ENCODE measurements around the gene CHST9.
"Not testable (repeated sequence)": the region's sequence is repeated elsewhere in the genome, so short reads cannot be mapped to it uniquely, and the experiment has no call there.

The CHST9 gene

GRCh38 chr18:27185025-27185763 is at the start of gene CHST9:
Gene CHST9 (minus strand): TSS chr18:27185308. CDS start chr18:27142809, 42,499 bp downstream.
- no peak for DNase-seq

GRCh38 chr18:27232355-27232754 is 47.2 kb upstream of the CHST9 start:
- DNase-seq: not testable (repeated sequence)

GRCh38 chr18:27231671-27232070 is 46.6 kb upstream of the CHST9 start:
- not testable (repeated sequence) for DNase-seq

GRCh38 chr18:27231221-27231620 is 46.1 kb upstream of the CHST9 start:
- not testable (repeated sequence) for DNase-seq

GRCh38 chr18:27227721-27228120 is 42.6 kb upstream of the CHST9 start:
- DNase-seq: no peak

GRCh38 chr18:27226556-27227075 is 41.5 kb upstream of the CHST9 start:
- no peak for DNase-seq

GRCh38 chr18:27225947-27226481 is 40.9 kb upstream of the CHST9 start:
- no peak for DNase-seq

GRCh38 chr18:27223526-27224291 is 38.6 kb upstream of the CHST9 start:
- no peak for DNase-seq

- no peak for DNase-seq
These were observed 29.7 kb upstream of the CHST9 start for GRCh38 chr18:27214831-27215230.

- DNase-seq: no peak
These were observed 28.1 kb upstream of the CHST9 start for GRCh38 chr18:27213123-27213717.

GRCh38 chr18:27211569-27211968 is 26.5 kb upstream of the CHST9 start:
- DNase-seq: no peak

- DNase-seq: no peak
These were observed 21.3 kb upstream of the CHST9 start for GRCh38 chr18:27206411-27206810.

- DNase-seq: no peak
These were observed 17.6 kb upstream of the CHST9 start for GRCh38 chr18:27202741-27203140.

GRCh38 chr18:27198036-27198435 is 12.9 kb upstream of the CHST9 start:
- no peak for DNase-seq

- no peak for DNase-seq
These were observed 3.2 kb upstream of the CHST9 start for GRCh38 chr18:27188309-27188708.

GRCh38 chr18:27185897-27186296 is 789 bp upstream of the CHST9 start:
- DNase-seq: no peak

GRCh38 chr18:27184115-27185024 is 738 bp downstream of the CHST9 start:
- no peak for DNase-seq

- no peak for DNase-seq
These were observed 3.4 kb downstream of the CHST9 start for GRCh38 chr18:27181726-27182125.

- DNase-seq: no peak
These were observed 6.7 kb downstream of the CHST9 start for GRCh38 chr18:27178424-27178823.

GRCh38 chr18:27175914-27176313 is 9.2 kb downstream of the CHST9 start:
- DNase-seq: no peak

- no peak for DNase-seq
These were observed 9.9 kb downstream of the CHST9 start for GRCh38 chr18:27175245-27175644.

GRCh38 chr18:27171993-27172392 is 13.1 kb downstream of the CHST9 start:
- DNase-seq: no peak

Data from DMS79 treated with DMSO at 0.1 percent for 48 hours (cell line).